Measurements from ENCODE around the gene AGGF1.
A peak's percentile ranks its signal among the peaks of the same experiment; 100 is the strongest.
"Not testable (repeated sequence)": the region's sequence is repeated elsewhere in the genome, so short reads cannot be mapped to it uniquely, and the experiment has no call there.

The AGGF1 gene, protein sequence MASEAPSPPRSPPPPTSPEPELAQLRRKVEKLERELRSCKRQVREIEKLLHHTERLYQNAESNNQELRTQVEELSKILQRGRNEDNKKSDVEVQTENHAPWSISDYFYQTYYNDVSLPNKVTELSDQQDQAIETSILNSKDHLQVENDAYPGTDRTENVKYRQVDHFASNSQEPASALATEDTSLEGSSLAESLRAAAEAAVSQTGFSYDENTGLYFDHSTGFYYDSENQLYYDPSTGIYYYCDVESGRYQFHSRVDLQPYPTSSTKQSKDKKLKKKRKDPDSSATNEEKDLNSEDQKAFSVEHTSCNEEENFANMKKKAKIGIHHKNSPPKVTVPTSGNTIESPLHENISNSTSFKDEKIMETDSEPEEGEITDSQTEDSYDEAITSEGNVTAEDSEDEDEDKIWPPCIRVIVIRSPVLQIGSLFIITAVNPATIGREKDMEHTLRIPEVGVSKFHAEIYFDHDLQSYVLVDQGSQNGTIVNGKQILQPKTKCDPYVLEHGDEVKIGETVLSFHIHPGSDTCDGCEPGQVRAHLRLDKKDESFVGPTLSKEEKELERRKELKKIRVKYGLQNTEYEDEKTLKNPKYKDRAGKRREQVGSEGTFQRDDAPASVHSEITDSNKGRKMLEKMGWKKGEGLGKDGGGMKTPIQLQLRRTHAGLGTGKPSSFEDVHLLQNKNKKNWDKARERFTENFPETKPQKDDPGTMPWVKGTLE

DNA sequence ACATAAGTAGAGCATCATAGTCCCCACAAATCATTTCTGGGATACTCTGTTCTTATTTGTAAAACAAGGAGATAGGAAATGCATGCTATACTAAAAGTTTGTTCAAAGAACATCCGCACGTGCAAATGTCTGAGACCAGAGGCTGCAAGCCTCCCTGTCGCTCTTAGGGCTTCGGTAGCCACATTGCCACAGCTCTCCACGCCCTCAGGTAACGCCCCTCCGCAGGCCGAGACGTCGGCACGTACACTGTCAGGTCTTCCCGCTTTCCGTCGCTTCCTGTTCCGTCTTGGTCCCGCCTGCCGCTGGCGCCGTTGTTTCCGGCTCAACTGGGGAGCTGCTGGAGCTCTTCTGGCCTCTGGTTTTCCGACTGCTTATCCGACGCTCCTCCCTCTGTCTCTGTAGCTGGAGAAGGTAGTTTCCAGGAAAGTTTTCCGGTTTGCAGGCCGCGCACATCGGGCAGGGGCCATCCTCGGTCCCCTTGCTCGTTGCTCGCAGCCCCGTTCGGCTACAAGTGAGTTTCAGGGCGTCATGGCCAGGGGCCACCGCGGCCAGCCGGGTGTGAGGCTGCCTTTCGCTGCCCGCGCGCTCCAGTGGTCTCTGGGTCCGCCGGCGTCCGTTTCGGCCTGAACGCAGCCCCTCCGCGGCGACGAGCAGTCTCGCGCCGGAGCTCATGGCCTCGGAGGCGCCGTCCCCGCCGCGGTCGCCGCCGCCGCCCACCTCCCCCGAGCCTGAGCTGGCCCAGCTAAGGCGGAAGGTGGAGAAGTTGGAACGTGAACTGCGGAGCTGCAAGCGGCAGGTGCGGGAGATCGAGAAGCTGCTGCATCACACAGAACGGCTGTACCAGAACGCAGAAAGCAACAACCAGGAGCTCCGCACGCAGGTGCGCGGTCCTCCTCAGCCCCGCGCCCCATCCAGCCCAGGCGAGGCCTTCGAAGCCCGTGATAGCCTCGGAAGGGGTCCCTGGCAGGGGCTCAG, at the start of gene AGGF1:
Gene AGGF1 (plus strand): TSS at position 308 of the 975 bp plus-strand sequence. CDS start 363 bp downstream, at position 671.
- ATAC-seq = peak; percentile 100

DNA sequence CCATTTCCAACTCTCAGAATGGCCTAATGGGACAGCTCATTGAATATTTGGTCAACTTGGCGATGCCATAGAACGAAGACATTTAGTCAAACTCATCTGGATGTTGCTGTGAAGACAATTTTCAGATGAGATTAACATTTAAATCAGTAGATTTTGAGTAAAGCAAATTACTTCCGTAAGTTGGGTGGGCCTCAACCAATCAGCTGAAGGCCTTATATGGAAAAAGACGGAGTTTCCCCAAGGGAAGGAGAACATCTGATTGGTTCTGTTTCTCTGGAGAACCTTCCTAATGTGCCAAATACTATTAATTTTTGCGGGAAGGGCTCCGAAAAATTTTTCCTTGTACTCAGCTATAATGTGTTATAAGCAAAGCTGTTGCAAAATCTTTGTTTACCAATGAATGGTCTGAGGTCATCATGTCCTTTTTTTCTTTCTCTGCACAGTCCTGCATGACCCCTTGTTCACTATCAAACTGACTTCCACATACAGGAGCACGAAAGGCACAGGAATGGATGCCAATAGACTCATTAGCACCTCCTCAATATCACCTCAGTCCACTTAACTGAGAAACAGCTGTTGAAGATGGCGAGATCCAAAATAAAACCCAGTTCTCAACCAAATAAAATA, 49.6 kb upstream of the AGGF1 start:
- no peak for ATAC-seq

DNA sequence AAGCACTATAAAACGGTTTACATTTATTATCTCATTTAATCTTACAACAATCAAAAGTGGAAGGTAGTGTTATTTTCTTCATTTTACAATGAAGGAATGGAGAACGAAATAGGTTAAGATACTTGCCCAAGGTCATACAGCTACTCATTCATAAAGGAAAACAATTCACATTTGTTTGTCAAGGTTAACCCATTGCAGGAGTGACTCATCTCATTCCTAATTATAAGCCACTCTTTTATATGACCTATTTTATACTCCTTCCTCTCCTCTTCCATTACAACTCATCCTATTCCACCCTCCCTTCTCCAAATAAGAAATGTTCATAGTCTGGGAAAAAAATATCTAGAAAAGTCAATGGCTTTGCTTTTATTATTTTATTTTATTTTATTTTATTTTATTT, 47.8 kb upstream of the AGGF1 start:
- no peak for ATAC-seq

DNA sequence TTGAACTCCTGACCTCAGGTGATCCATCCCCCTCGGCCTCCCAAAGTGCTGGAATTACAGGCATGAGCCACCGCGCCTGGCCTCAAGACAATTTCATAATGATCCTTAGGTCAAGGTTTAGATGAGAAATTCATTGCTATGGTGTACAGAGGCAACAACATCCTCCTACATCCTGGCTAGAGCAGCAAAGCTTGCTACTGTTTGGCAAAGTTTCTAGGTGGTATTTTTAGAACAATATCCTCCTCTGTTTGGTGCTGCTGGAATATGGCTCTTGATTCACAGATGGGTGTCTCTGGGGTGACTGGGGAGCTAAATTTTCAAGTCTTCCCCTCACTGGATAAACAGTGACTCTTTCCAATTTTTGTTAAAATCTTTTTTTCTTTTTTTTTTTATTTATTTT, 46.7 kb upstream of the AGGF1 start:
- ATAC-seq = no peak

DNA sequence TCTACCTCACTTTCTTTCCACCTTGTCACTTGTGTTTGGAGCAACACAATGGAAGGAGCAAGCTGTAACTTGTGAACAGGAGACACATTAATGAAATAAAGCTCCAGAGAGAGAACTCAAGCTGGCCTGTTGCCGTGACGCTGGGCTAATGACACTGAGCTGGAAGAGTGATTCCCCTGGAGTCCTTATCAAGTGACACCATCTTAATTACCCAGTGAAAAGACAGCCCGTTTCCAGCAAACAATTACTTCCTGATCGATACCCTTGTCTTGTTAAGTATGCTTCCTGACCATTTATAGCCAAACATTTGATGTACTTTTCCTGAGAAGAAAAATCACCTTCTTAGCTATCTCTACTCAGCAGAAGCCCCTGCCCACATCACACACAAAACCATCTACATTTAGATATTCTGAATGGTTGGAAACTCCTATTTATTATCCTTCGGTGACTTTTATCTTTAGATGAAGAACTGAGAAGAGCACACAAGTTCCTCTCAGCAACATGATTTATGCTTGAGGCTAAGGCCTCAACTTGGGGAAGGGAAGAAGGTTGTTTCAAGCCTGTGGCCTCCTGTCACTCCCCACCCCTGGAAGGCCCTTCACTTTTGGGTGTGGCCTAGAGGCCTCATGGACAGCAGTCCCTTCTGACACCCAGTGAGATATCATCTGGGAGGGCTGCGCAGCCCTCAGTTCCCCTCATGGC, 43.2 kb upstream of the AGGF1 start:
- no peak for ATAC-seq

DNA sequence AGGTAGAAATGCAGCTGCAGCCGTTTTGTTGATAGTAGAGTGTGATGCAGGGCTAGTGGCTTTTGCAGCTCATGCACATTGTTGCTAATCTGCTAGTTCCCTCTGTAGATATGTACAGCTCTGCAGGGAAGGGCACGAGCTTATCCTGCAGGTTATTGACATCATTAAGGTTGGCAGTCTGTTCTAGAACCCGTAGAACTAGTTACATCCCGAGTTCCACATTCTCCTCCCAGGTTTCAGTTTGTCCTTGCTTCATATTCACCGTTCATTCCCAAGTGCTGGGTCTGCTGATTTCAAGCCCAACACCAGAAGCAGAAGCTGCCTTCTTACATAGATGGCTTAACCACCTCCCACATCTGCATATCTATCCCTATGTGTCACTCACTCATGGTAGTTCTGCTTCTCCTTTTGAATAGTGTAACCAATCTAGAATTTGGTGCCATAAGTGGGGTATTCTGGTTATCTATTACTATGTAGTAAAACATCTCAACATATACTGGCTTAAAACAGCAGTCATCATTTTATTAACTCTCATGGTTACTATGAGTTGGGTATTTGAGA, 39.2 kb upstream of the AGGF1 start:
- no peak for ATAC-seq

DNA sequence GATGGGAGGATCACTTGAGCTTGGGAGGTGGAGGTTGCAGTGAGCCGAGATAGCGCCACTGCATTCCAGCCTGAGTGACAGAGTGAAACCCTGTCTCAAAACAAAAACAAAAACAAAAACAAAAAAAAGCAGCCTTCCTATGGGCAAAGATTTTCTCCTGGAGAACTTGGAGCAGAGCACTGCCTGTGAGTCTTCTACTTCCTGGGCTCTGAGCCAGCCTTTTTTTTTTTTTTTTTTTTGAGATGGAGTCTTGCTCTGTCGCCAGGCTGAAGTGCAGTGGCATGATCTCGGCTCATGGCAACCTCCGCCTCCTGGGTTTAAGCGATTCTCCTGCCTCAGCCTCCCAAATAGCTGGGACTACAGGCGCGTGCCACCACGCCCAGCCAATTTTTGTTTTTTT, 36.8 kb upstream of the AGGF1 start:
- not testable (repeated sequence) for ATAC-seq

DNA sequence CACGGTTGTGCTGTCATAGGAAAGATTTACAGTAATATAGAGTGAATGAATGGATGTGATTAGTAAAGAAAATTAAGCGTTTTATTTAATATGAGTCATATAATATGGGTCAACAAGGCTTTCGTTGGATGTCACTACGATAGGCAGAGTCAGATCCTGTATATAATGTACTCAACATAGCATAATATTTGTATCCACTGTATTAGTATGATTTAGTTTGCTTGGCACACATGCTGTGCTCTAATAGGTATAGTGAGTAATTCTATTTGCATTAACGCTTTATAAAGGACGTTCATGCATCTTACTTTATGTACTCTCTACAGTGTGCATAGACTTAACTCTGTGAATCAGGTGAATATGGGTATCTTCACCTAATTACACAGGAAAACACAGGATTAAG, 35.9 kb upstream of the AGGF1 start:
- ATAC-seq = no peak

DNA sequence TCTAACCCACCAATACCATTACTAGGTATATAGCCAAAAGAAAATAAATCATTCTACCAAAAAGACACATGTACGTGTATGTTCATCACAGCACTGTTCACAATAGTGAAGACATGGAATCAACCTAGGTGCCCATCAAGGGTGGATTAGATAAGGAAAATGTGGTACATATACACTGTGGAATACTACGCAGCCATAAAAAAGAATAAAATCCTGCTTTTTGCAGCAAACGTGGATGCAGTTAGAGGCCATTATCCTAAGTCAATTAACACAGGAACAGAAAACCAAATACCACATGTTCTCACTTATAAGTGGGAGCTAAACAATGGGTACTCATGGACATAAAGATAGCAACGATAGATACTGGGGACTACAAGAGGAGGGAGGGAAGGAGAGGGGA, 32.0 kb upstream of the AGGF1 start:
- not testable (repeated sequence) for ATAC-seq

DNA sequence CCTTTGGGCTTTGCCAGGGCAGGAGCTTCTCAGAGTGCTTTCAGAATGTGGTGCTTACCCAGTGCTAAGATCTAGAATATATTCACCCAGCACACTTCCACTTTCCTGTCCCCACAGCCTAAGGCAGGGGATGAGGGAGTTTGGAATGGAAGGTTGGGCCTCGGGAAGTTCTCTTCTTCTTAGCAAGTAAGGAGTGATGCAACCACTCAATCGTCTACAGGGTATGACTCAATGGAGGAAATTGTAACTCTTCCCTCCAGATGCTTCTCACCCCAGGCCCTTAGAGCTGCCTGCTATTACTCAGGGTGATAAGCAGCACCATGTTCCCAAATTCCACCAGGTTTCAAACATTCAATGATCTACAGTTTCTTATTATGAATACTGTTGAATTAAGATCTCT, 30.8 kb upstream of the AGGF1 start:
- ATAC-seq = no peak

DNA sequence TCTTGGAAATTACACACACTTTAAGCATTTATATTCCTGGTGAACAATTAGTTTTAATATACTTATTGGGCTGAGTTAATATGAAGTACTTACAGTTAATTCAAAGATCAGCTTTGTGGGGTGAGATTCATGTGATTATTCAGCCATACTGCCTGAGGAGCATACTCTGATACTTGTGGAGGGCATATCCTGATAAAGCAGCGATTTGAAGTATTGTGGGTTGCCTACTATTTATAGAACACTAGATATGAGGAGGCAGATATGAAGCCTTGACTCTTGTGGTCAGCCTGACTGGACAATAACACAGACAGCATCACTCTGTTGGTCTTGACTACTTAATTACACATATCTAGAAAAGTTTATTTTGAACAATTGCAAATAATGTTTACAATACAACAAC, 27.0 kb upstream of the AGGF1 start:
- ATAC-seq = no peak

DNA sequence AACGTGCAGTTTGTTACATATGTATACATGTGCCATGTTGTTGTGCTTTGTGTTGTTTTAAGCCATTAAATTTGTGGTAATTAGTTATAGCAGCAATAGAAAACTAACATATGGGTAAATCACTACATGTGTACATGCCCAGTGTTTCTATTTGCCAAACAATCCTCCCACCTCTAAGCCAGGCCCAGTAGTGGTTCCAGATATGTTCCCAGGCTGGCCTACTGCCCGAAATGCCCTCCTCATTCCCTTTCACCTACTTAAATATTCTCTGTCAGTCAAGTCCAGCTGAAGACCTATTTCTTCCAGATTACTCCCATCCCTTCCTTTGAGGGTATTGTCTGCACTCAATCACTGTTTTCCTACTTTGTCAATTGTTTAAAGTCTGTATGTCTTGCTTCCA, 24.1 kb upstream of the AGGF1 start:
- ATAC-seq = no peak

DNA sequence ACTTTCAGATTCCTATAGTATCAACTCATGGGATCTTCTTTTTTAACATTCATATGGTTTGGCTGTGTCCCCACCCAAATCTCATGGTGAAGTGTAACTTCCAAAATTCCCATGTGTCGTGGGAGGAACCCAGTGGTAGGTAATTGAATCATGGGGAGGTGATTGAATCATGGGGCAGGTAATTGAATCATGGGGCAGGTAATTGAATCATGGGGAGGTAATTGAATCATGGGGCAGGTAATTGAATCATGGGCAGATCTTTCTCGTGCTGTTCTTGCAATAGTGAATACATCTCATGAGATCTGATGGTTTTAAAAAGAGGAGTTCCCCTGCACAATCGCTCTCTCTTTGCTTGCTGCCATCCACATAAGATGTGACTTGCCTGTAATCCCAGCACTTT, 21.8 kb upstream of the AGGF1 start:
- no peak for ATAC-seq

DNA sequence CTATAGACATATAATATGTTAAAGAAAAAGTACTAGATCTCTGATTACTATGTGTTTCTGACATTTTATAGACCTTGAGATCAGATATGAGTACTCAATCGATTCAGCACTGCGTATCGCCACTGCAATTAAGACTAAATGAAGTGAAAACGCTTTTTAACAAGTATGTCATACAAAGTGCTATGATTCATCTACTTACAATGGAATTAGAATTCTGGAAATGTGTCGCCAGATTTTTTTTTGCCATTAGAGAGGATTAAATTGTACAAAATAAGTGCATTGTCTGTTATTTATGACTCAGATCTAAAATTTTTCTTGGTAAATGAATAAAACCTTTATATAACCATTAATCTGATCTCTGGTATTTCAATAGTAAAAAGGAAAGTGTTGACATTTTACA, 20.0 kb upstream of the AGGF1 start:
- no peak for ATAC-seq

DNA sequence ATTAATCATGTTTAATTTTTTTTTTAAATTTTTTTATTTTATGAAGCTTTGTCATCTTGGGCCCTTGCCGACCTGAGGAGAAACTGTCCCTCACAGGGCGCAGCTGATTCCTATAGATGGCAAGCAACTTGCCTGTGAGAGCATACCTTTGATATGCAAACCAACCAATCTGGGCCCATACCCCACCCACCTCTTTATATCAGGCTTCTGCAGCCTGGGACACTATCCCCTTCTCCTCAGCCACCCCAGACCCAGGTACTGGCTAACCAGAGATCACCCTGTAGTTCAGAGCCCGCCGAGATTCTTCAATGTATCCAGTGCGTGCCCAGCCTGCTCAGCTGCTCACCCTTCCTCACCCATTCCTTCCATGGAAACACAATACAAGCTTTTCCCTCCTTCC, 18.7 kb upstream of the AGGF1 start:
- no peak for ATAC-seq

DNA sequence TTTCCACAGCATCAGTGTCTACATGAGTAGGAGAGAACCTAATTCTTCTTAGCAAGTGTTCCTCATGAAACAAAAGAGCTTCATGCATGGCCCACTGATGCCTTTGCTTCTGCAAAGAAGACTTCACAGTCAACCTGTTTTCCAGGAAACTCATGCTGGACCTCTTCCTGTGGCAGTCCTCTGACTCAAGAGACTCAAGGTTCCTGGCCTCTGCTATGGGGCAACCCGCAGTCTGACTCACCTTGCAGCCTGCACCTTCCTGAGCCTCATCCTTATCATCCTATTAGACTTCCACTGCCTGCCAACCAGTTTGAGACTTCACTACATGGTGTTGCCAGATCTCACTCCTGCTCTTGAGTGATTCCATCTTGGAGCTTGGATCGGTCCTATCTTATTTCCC, 17.6 kb upstream of the AGGF1 start:
- no peak for ATAC-seq

DNA sequence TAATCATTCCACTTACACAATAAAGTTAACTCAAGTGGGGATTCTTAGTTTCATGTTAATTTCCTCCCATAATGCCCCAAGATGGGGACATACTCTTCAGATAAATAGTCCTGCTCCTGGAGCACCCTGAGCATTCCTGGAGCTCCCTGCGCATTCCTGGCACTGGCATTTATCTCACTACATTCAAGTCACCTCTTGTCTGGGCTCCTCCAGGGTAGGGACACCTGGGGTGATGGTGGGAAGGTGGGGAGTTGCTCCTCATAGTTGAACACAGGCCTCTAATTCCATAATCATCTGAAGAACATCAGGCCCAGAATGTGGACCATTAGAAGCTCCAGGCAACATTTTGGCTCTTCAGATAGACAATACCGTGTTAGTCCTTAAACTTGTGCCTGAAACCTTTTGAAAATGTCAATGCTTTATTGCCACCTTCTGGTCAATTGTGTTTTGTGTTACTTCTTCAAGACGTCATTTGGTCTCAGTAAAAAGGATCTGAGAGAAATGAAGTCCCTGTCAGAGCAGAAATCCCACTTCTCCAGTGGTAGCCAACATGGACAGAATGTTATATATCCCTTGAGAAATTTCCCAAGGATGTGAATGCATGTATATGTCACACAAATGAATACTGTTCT, 14.2 kb upstream of the AGGF1 start:
- no peak for ATAC-seq

DNA sequence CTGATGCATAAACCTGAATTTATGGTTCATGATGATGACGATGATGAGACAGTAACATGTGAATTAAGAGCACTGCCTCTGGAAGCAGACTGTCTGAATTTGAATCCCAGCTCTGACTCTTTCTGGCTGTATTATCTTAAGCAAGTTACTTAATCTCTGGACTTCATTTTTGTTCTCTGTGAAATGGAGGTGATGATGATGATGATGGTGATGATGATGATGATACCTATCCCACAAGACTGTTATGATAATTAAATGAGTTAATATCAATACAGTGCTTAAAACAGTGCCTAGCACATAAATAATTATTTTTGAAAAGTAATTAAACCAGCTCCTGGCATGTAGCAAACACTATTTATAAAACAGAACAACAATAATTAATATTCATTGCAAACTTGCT, 13.2 kb upstream of the AGGF1 start:
- ATAC-seq = no peak

DNA sequence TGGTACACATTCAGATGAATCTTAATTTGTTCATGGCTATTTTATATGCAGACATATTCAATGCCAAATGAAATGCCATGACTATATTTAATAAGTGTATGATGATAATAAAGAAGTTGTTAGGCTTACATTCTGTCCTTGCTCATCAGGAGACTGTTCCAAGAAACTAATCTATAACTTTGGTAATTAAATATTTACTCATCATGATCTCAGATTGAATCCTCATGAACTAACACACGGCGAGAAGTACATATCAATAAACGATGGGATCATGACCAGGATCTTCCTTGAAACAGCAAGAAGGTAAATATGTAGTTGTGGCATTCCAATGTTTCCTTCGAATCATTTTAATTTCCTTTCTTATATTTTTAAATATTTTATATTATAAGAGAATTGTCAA, 12.5 kb upstream of the AGGF1 start:
- no peak for ATAC-seq

DNA sequence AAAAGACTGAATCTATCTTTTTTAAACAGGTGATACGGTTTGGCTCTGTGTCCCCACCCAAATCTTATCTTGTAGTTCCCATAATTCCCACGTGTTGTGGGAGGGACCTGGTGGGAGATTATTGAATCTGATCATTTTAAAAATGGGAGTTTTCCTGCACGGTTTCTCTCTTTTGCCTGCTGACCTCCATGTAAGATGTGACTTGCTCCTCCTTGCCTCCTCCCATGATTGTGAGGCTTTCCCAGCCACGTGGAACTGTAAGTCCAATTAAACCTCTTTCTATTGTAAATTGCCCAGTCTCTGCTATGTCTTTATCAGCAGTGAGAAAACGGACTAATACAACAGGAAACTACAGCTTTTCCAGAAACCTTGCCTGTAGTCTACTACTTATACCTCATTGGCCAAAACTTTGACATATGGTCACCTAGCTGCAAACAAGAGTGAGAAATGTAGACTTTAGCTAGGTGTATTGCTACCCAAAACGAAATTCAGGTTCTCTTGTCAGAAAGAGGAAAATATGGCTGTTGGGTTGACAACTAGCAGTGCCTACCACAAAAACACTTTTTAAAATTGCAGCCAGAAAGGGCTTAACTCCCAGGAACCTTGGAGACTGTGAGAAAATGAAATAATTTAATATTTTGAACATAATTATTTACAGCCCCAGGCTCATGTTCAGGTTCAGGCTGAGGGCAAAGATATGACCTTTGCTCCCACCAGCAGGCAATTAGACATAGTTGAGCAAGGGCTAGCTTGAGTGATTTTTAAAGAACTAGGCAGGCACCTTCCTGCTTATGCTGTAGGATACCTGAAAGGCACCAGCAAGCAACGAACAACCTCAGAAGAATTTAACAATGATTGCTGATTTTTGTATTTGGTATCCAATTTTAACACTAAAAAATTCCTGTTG, 7.4 kb upstream of the AGGF1 start:
- no peak for ATAC-seq

Data from activated CD4-positive, CD25-positive, alpha-beta regulatory T cell treated with anti-CD3 and anti-CD28 coated beads, Interleukin-2, amount 50 U/mL, for 24 hours (primary cell).